SK-N-SH (cell line): ENCODE data around the gene CDK14. TPM values are rescaled to one million over a fixed set of nuclear protein-coding genes. Genes with fewer than 3 reads are reported as not detected.

ENCODE experiments used
- CTCF ChIA-PET: fragments of 300-600, 350-600 bp; formaldehyde crosslinking; extraction: SDS; loops from one replicate; lab custom pipeline; 2021; lab: Yijun Ruan, JAX
- POLR2A ChIA-PET: fragments of 350-600 bp; sonication (Branson Sonifier 250); formaldehyde crosslinking; extraction: SDS; loops from one replicate; lab custom pipeline; 2020; ENCODE audit warnings: antibody characterized with exemption, inconsistent platforms; lab: Yijun Ruan, JAX
- DNase-seq: peaks from one replicate; pipeline ENCODE4 v3.0.0; 2012
- H2AFZ ChIP-seq: fragments of 200-600 bp; sonication (generic); 2 replicates; pipeline ENCODE4 v1.8.1; 2016; ENCODE audit warnings: antibody characterized with exemption, mild to moderate bottlenecking, low read depth
- H3F3A ChIP-seq: fragments of 200-600 bp; sonication (generic); replicated peaks from 2 replicates; pipeline ENCODE3; 2016; ENCODE audit warnings: antibody characterized with exemption, mild to moderate bottlenecking; ENCODE audit not compliant: insufficient read depth
- H3K27ac ChIP-seq, 2 experiments: fragments of 200-500 bp in 1 of 2; fragments of 200-600 bp in 1 of 2; sonication (Bioruptor generic) in 1 of 2; sonication (generic), shearing (Covaris generic) in 1 of 2; 2 replicates each; pipeline versions ENCODE4 v1.5.1 to v1.6.1; 2014 to 2016; ENCODE audit warnings: low read depth in 2 of 2, inconsistent platforms in 1 of 2, low read length in 1 of 2, mild to moderate bottlenecking in 1 of 2, mixed read lengths in 1 of 2
- H3K27me3 ChIP-seq: fragments of 200-600 bp; sonication (generic), shearing (Covaris generic); 2 replicates; pipeline ENCODE4 v1.6.1; 2016; ENCODE audit warnings: mixed run types; ENCODE audit not compliant: insufficient read depth
- H3K36me3 ChIP-seq, 2 experiments: fragments of 200-500 bp in 1 of 2; fragments of 200-600 bp in 1 of 2; sonication (Bioruptor generic) in 1 of 2; sonication (generic) in 1 of 2; replicated peaks in 1 of 2; 2 replicates each; pipeline versions ENCODE3 to v1.5.1; 2014 to 2016; ENCODE audit warnings: low read length in 1 of 2, mild to moderate bottlenecking in 1 of 2; ENCODE audit not compliant: insufficient read depth in 2 of 2, control insufficient read depth in 1 of 2
- H3K4me1 ChIP-seq, 2 experiments: fragments of 200-500 bp in 1 of 2; fragments of 200-600 bp in 1 of 2; sonication (Bioruptor generic) in 1 of 2; sonication (generic), shearing (Covaris generic) in 1 of 2; 2 replicates each; pipeline versions ENCODE4 v1.5.1 to v1.6.1; 2014 to 2016; ENCODE audit warnings: low read depth in 1 of 2, low read length in 1 of 2, mixed run types in 1 of 2; ENCODE audit not compliant: insufficient read depth in 2 of 2, control insufficient read depth in 1 of 2
- H3K4me2 ChIP-seq: fragments of 200-600 bp; sonication (generic), shearing (Covaris generic); 2 replicates; pipeline ENCODE4 v1.6.1; 2017; ENCODE audit warnings: mixed run types
- H3K4me3 ChIP-seq, 2 experiments: fragments of 200-500 bp in 1 of 2; fragments of 200-600 bp in 1 of 2; sonication (Bioruptor generic) in 1 of 2; sonication (generic), shearing (Covaris generic) in 1 of 2; 2 replicates each; pipeline versions ENCODE4 v1.5.1 to v1.8.1; 2014 to 2016; ENCODE audit warnings: low read depth in 2 of 2, inconsistent platforms in 1 of 2, low read length in 1 of 2, mild to moderate bottlenecking in 1 of 2, mixed read lengths in 1 of 2, moderate library complexity in 1 of 2
- H3K79me2 ChIP-seq: fragments of 200-600 bp; sonication (generic); 2 replicates; pipeline ENCODE4 v1.8.1; 2017; ENCODE audit warnings: mild to moderate bottlenecking; ENCODE audit not compliant: insufficient read depth
- H3K9ac ChIP-seq: fragments of 200-600 bp; sonication (generic); 2 replicates; pipeline ENCODE4 v1.6.1; 2017; ENCODE audit warnings: mixed run types
- H3K9me2 ChIP-seq: fragments of 200-600 bp; sonication (generic); 2 replicates; pipeline ENCODE4 v1.6.1; 2017; ENCODE audit warnings: mixed run types
- H3K9me3 ChIP-seq: fragments of 200-600 bp; sonication (generic); 2 replicates; pipeline ENCODE4 v1.6.1; 2017; ENCODE audit warnings: mixed run types, mild to moderate bottlenecking, moderate library complexity
- H4K20me1 ChIP-seq: fragments of 200-600 bp; sonication (generic); 2 replicates; pipeline ENCODE4 v1.6.1; 2017; ENCODE audit warnings: mild to moderate bottlenecking, mixed run types; ENCODE audit not compliant: insufficient read depth
- CHD2 ChIP-seq: fragments of 150-350 bp; IDR thresholded peaks from 2 replicates; pipeline ENCODE4 v1.6.1; 2018; ENCODE audit warnings: low read length; ENCODE audit not compliant: partially characterized antibody
- ELF1 ChIP-seq: IDR thresholded peaks from 2 replicates; pipeline ENCODE4 v1.4.0; 2012
- EZH2phosphoT487 ChIP-seq: fragments of 200-600 bp; sonication (generic); IDR thresholded peaks from 2 replicates; pipeline ENCODE4 v1.6.1; 2017; ENCODE audit warnings: low read depth, mixed run types, mild to moderate bottlenecking, antibody characterized with exemption, moderate library complexity, borderline replicate concordance
- FOSL2 ChIP-seq: IDR thresholded peaks from 2 replicates; pipeline ENCODE4 v1.4.0; 2012; ENCODE audit warnings: low read depth, mild to moderate bottlenecking, moderate library complexity, borderline replicate concordance
- FOXM1 ChIP-seq: IDR thresholded peaks from 2 replicates; pipeline ENCODE4 v1.4.0; 2012; ENCODE audit warnings: low read depth, mild to moderate bottlenecking
- JUND ChIP-seq: IDR thresholded peaks from 2 replicates; pipeline ENCODE4 v1.4.0; 2012
- NFIC ChIP-seq: IDR thresholded peaks from 2 replicates; pipeline ENCODE4 v1.4.0; 2012; ENCODE audit warnings: borderline replicate concordance
- NRF1 ChIP-seq: IDR thresholded peaks from 2 replicates; pipeline ENCODE4 v1.6.1; 2012; ENCODE audit warnings: low read depth, mild to moderate bottlenecking, low read length
- POLR2AphosphoS5 ChIP-seq: IDR thresholded peaks from 2 replicates; pipeline ENCODE4 v1.6.1; 2012; ENCODE audit warnings: low read depth, low read length
- RAD21 ChIP-seq: IDR thresholded peaks from 2 replicates; pipeline ENCODE4 v1.6.1; 2012; ENCODE audit warnings: mild to moderate bottlenecking, low read length
- RCOR1 ChIP-seq: fragments of 150-350 bp; IDR thresholded peaks from 2 replicates; pipeline ENCODE4 v1.6.1; 2017; ENCODE audit warnings: antibody characterized with exemption, low read length
- RXRA ChIP-seq: IDR thresholded peaks from 2 replicates; pipeline ENCODE4 v1.4.0; 2012; ENCODE audit warnings: low read depth, mild to moderate bottlenecking, borderline replicate concordance
- SIN3A ChIP-seq: IDR thresholded peaks from 2 replicates; pipeline ENCODE4 v1.6.1; 2012; ENCODE audit warnings: low read depth, mild to moderate bottlenecking, low read length, moderate library complexity, borderline replicate concordance
- SMC3 ChIP-seq: IDR thresholded peaks from 2 replicates; pipeline ENCODE4 v1.6.1; 2012; ENCODE audit warnings: low read depth, low read length, improper control_type of control experiment
- TCF12 ChIP-seq: IDR thresholded peaks from 2 replicates; pipeline ENCODE4 v1.4.0; 2012
- TEAD4 ChIP-seq: IDR thresholded peaks from 2 replicates; pipeline ENCODE4 v1.4.0; 2012; ENCODE audit warnings: mild to moderate bottlenecking, borderline replicate concordance; ENCODE audit not compliant: insufficient read depth
- WGBS: methylation state at CpG from one replicate; pipeline ENCODE4 v1.1.6; 2017; ENCODE audit warnings: low lambda C conversion rate; 5-methylcytosine and 5-hydroxymethylcytosine counted together
- polyA plus RNA-seq, 3 experiments: library from polyadenylated mRNA; depleted of rRNA; stranded (reverse); fragments of >200 nt; gene quantifications; 2 replicates each; pipeline ENCODE4 v1.2.3, GENCODE V29; 2012
- TF ChIP-seq, protein P1 (sequence below): IDR thresholded peaks from 2 replicates; pipeline ENCODE4; 2012
- TF ChIP-seq, protein P2 (sequence below): fragments of 150-350 bp; IDR thresholded peaks from 2 replicates; pipeline ENCODE4 v1.6.1; 2016; ENCODE audit warnings: mild to moderate bottlenecking, low read depth, low read length
- TF ChIP-seq, protein P3 (sequence below): fragments of 150-350 bp; IDR thresholded peaks from 2 replicates; pipeline ENCODE4 v1.6.1; 2017; ENCODE audit warnings: antibody characterized with exemption, low read length, low read depth, borderline replicate concordance

Gene CDK14
- polyA plus RNA-seq, 1 of the 3 experiments (the other 2 are of a cell fraction), result 13.9 TPM

DNA sequence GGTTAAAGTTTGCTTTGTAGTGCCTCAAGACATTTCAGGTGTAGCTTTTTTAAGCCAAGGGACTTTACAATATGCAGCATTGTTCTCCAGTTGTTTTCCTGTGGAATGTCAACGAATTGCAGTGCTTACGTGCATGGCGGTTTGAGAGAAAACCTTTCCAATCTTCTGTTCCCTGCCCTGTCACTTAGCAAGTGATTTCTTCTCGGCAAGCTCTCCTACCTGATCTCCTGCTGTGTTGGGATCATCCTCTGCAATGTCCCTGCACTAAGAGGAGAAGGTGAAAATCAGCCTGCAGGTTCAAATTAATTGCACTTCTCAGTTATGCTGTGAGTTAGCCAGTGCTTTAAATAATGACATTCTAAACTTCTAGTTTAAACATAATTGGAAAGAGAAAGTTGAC lies 470.5 kb downstream of the CDK14 start:
- no peaks in the 10 kb centered on the region for H3K9me2 ChIP-seq
- peaks cover 4 to 8% of the 10 kb centered on the region in 2 experiments; a peak in 3 of 4 replicates for H3K4me1 ChIP-seq
- H3K9ac ChIP-seq, result no peak overlapping the region
- ChIA-PET CTCF (interaction anchor here (1.0 to 4.6 kb wide), 4 partner anchors 13 to 717 kb away, joined by 3 to 21 read pairs (median 3); no protein-coding TSS in a partner anchor), POLR2A (no interaction called here)
- H3K79me2 ChIP-seq, result no peaks in the 10 kb centered on the region
- H3K9me3 ChIP-seq, result no peaks in the 10 kb centered on the region
- WGBS, result 79% methylated on average over 4 of the region's 4 CpGs
- no peak for TF ChIP-seq EZH2phosphoT487
- TF ChIP-seq RAD21, result no peak
- TF ChIP-seq, protein P1, sequence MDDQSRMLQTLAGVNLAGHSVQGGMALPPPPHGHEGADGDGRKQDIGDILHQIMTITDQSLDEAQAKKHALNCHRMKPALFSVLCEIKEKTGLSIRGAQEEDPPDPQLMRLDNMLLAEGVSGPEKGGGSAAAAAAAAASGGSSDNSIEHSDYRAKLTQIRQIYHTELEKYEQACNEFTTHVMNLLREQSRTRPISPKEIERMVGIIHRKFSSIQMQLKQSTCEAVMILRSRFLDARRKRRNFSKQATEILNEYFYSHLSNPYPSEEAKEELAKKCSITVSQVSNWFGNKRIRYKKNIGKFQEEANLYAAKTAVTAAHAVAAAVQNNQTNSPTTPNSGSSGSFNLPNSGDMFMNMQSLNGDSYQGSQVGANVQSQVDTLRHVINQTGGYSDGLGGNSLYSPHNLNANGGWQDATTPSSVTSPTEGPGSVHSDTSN, result no peak
- TF ChIP-seq POLR2AphosphoS5, result no peak
- TF ChIP-seq ELF1, result no peak
- no peak for TF ChIP-seq FOXM1
- no peak for TF ChIP-seq SIN3A
- TF ChIP-seq RXRA, result no peak
- TF ChIP-seq SMC3, result no peak
- H3K27me3 ChIP-seq, result no peaks in the 10 kb centered on the region
- peaks cover 0 to 7% of the 10 kb centered on the region in 2 experiments for H3K36me3 ChIP-seq
- H3F3A ChIP-seq, result no peaks in the 10 kb centered on the region
- H3K4me3 ChIP-seq, result no peak overlapping the region
- DNase-seq, result no peak
- no peaks in the 10 kb centered on the region for H4K20me1 ChIP-seq
- no peak overlapping the region for H3K27ac ChIP-seq
- H3K4me2 ChIP-seq, result no peak overlapping the region
- no peak overlapping the region for H2AFZ ChIP-seq

DNA sequence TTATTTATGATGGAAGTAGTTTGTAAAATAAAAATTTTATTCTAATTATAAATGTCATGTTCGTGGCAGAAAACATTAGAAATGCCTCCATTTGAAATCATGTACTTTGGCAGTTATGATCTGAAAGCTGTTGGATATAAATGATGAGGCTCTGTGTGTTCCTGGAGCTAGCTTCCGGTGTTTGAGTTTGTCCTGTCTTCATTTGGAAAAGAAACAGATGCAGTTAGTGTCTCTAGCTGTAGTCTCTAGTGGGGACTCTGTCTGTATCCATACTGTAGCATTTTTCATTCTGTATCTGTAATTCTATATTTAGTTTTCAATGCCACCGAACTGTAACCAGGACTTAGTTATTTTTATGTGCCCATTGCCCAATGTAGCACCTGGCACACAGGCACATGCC lies 471.1 kb downstream of the CDK14 start:
- H3K4me3 ChIP-seq, result no peak overlapping the region
- H3K4me1 ChIP-seq, result peaks cover 4 to 8% of the 10 kb centered on the region in 2 experiments; a peak in 3 of 4 replicates
- H3K9me2 ChIP-seq, result no peaks in the 10 kb centered on the region
- POLR2A ChIA-PET, result interaction anchor here (0.6 kb wide), 1 partner anchor 59 kb away, joined by 3 read pairs; no protein-coding TSS in a partner anchor
- no peaks in the 10 kb centered on the region for H3F3A ChIP-seq
- H3K4me2 ChIP-seq, result no peak overlapping the region
- no peaks in the 10 kb centered on the region for H3K9me3 ChIP-seq
- H3K9ac ChIP-seq, result no peak overlapping the region
- peak overlapping the region in 1 of 2 experiments; percentile 45; a peak in 2 of 4 replicates for H3K27ac ChIP-seq
- CTCF ChIA-PET, result interaction anchor here (0.6 to 4.6 kb wide), 4 partner anchors 12 to 725 kb away, joined by 3 to 21 read pairs (median 3); no protein-coding TSS in a partner anchor
- H3K27me3 ChIP-seq, result no peaks in the 10 kb centered on the region
- TF ChIP-seq JUND (no peak), NFIC (no peak), EZH2phosphoT487 (no peak), RCOR1 (no peak), SMC3 (no peak), TEAD4 (no peak), NRF1 (no peak), FOSL2 (no peak), CHD2 (no peak), TCF12 (no peak)
- TF ChIP-seq, protein P2, sequence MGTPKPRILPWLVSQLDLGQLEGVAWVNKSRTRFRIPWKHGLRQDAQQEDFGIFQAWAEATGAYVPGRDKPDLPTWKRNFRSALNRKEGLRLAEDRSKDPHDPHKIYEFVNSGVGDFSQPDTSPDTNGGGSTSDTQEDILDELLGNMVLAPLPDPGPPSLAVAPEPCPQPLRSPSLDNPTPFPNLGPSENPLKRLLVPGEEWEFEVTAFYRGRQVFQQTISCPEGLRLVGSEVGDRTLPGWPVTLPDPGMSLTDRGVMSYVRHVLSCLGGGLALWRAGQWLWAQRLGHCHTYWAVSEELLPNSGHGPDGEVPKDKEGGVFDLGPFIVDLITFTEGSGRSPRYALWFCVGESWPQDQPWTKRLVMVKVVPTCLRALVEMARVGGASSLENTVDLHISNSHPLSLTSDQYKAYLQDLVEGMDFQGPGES, result no peak
- TF ChIP-seq, protein P3, sequence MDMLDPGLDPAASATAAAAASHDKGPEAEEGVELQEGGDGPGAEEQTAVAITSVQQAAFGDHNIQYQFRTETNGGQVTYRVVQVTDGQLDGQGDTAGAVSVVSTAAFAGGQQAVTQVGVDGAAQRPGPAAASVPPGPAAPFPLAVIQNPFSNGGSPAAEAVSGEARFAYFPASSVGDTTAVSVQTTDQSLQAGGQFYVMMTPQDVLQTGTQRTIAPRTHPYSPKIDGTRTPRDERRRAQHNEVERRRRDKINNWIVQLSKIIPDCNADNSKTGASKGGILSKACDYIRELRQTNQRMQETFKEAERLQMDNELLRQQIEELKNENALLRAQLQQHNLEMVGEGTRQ, result no peak
- H3K36me3 ChIP-seq, result peaks cover 0 to 12% of the 10 kb centered on the region in 2 experiments
- H4K20me1 ChIP-seq, result no peaks in the 10 kb centered on the region
- DNase-seq, result peak; percentile 50
- H2AFZ ChIP-seq, result no peak overlapping the region
- whole genome bisulfite sequencing, result 43% methylated on average over 3 of the region's 3 CpGs
- no peaks in the 10 kb centered on the region for H3K79me2 ChIP-seq
